Neural cell (in vitro differentiated cells): ENCODE results near the gene DPH5. TPM values are rescaled to one million over a fixed set of nuclear protein-coding genes. Genes with fewer than 3 reads are reported as not detected.

Experiments
- H2AFZ ChIP-seq: fragments of 200-600, 300-800 bp; sonication (generic), shearing (Covaris generic); 2 replicates; pipeline ENCODE4 v1.6.0; 2014; ENCODE audit warnings: low read depth, mild to moderate bottlenecking, antibody characterized with exemption, low read length, moderate library complexity
- H3F3A ChIP-seq: fragments of 200-600 bp; shearing (Covaris generic); 2 replicates; pipeline ENCODE4 v1.6.1; 2016; ENCODE audit warnings: mild to moderate bottlenecking, moderate library complexity, mixed read lengths, antibody characterized with exemption, low read length; ENCODE audit not compliant: insufficient read depth, poor library complexity, severe bottlenecking
- H3K27ac ChIP-seq: fragments of 200-600, 300-800 bp; sonication (generic), shearing (Covaris generic); 2 replicates; pipeline ENCODE4 v1.5.1; 2014; ENCODE audit warnings: mild to moderate bottlenecking, low read length, moderate library complexity
- H3K27me3 ChIP-seq: fragments of 300-800, 200-600 bp; sonication (generic), shearing (Covaris generic); 2 replicates; pipeline ENCODE4 v1.6.0; 2014; ENCODE audit warnings: mild to moderate bottlenecking, low read depth, low read length, moderate library complexity; ENCODE audit not compliant: insufficient read depth
- H3K36me3 ChIP-seq: fragments of 300-800, 200-600 bp; sonication (generic), shearing (Covaris generic); 2 replicates; pipeline ENCODE4 v1.5.1; 2014; ENCODE audit warnings: mild to moderate bottlenecking, antibody characterized with exemption, low read length, moderate library complexity; ENCODE audit not compliant: insufficient read depth
- H3K4me2 ChIP-seq: fragments of 300-800, 200-600 bp; sonication (generic), shearing (Covaris generic); 2 replicates; pipeline ENCODE4 v1.6.0; 2014; ENCODE audit warnings: mild to moderate bottlenecking, low read length
- H3K4me3 ChIP-seq: fragments of 300-800, 200-600 bp; sonication (generic), shearing (Covaris generic); 2 replicates; pipeline ENCODE4 v1.5.1; 2014; ENCODE audit warnings: mild to moderate bottlenecking, low read length, moderate library complexity
- H3K79me2 ChIP-seq: fragments of 200-600 bp; shearing (Covaris generic); replicated peaks from 2 replicates; pipeline ENCODE4 v1.6.0; 2014; ENCODE audit warnings: mild to moderate bottlenecking, low read length, moderate library complexity; ENCODE audit not compliant: insufficient read depth
- H3K9ac ChIP-seq: fragments of 300-800, 200-600 bp; sonication (generic), shearing (Covaris generic); 2 replicates; pipeline ENCODE4 v1.6.1; 2016; ENCODE audit warnings: mild to moderate bottlenecking, low read length, mixed read lengths
- H3K9me2 ChIP-seq: fragments of 200-600 bp; shearing (Covaris generic); 2 replicates; pipeline ENCODE4 v1.6.1; 2016; ENCODE audit warnings: mild to moderate bottlenecking, low read length, mixed read lengths; ENCODE audit not compliant: insufficient read depth
- H3K9me3 ChIP-seq: fragments of 200-600, 300-800 bp; sonication (generic), shearing (Covaris generic); 2 replicates; pipeline ENCODE4 v1.6.1; 2016; ENCODE audit warnings: mild to moderate bottlenecking, mixed run types, low read length, moderate library complexity, mixed read lengths
- H4K20me1 ChIP-seq: fragments of 200-600 bp; shearing (Covaris generic); 2 replicates; pipeline ENCODE4 v1.6.1; 2016; ENCODE audit warnings: mild to moderate bottlenecking, mixed run types; ENCODE audit not compliant: insufficient read depth
- EP300 ChIP-seq: fragments of 450-650 bp; conservative IDR thresholded peaks from 2 replicates; pipeline ENCODE4 v1.6.1; 2014; ENCODE audit warnings: antibody characterized with exemption, mild to moderate bottlenecking, moderate library complexity; ENCODE audit not compliant: poor library complexity, severe bottlenecking
- EZH2 ChIP-seq: fragments of 200-600, 300-800 bp; shearing (Covaris generic), sonication (generic); IDR thresholded peaks from 2 replicates; pipeline ENCODE4 v1.6.1; 2014; ENCODE audit warnings: antibody characterized with exemption, low read length, borderline replicate concordance, mild to moderate bottlenecking; ENCODE audit not compliant: insufficient read depth, poor library complexity, severe bottlenecking
- MXI1 ChIP-seq: fragments of 450-650 bp; conservative IDR thresholded peaks from 2 replicates; pipeline ENCODE4 v1.6.1; 2014; ENCODE audit warnings: antibody characterized with exemption, mild to moderate bottlenecking; ENCODE audit not compliant: poor library complexity, severe bottlenecking
- POLR2AphosphoS5 ChIP-seq: IDR thresholded peaks from 2 replicates; pipeline ENCODE4 v1.6.1; 2012
- RAD21 ChIP-seq: fragments of 450-650 bp; conservative IDR thresholded peaks from 2 replicates; pipeline ENCODE4 v1.6.1; 2014; ENCODE audit warnings: antibody characterized with exemption, mild to moderate bottlenecking, moderate library complexity
- SMC3 ChIP-seq: fragments of 450-650 bp; conservative IDR thresholded peaks from 2 replicates; pipeline ENCODE4 v1.6.1; 2014; ENCODE audit warnings: antibody characterized with exemption, mild to moderate bottlenecking, moderate library complexity; ENCODE audit not compliant: poor library complexity
- TAF1 ChIP-seq: IDR thresholded peaks from 2 replicates; pipeline ENCODE4 v1.6.1; 2012; ENCODE audit warnings: low read depth
- polyA plus RNA-seq: library from polyadenylated mRNA; depleted of rRNA; stranded (reverse); fragments of >200 nt; gene quantifications from 2 replicates; pipeline ENCODE4 v1.2.3, GENCODE V29; 2014
- TF ChIP-seq, protein P1 (sequence below): IDR thresholded peaks from 2 replicates; pipeline ENCODE4 v1.6.1; 2012; ENCODE audit warnings: borderline replicate concordance
- TF ChIP-seq, protein P2 (sequence below): fragments of 450-650 bp; IDR thresholded peaks from 2 replicates; pipeline ENCODE4 v1.5.1; 2014; ENCODE audit warnings: antibody characterized with exemption, mild to moderate bottlenecking, moderate library complexity; ENCODE audit not compliant: poor library complexity, severe bottlenecking

Gene DPH5
- polyA plus RNA-seq, 1 donor from 2014 or later: 55.7 TPM

DNA sequence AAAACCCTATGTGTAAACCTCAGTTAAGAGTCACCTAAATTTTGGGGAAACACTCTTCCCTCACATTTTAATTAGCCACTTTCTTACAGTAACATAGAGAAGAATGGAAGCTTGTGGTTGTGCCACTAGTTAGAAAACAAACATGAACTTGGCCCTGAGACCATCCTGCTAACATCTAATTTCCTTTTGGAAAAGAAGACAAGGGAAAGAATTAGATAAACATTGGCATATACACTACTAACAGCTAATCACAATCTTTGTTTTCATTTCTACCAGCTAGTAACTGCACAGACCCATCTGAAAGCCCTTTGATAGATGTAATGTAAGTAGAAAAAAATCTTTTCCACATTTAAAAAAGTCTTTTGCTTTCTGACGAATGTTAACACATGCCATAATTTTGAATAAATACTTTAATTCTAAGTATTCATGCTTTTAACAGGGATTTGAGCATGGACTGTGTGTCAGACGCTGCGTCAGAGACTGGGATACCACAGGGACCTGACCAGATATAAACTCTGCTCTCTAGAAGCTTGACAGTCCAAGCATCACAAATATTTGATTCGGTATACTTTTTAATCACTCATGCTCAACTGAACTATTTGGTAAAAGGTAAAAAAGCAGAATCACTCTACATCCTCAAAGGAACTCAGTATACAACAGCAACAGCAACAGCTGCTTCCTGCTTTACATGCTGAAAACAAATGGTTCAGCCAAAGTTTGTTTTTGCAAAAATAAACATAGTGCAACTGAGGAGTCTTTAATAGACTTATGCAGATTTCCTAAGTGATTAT lies 30.2 kb downstream of the DPH5 start:
- H4K20me1 ChIP-seq: no peaks in the 10 kb centered on the region
- no peaks in the 10 kb centered on the region for H3K9me2 ChIP-seq
- H3K4me2 ChIP-seq: no peak overlapping the region
- no peak overlapping the region for H3K27ac ChIP-seq
- H3K4me3 ChIP-seq: no peak overlapping the region
- TF ChIP-seq TAF1 (no peak), POLR2AphosphoS5 (no peak)
- H3K27me3 ChIP-seq: no peaks in the 10 kb centered on the region
- H3K9me3 ChIP-seq: no peaks in the 10 kb centered on the region
- H3K36me3 ChIP-seq: no peaks in the 10 kb centered on the region
- H3K79me2 ChIP-seq: no peaks in the 10 kb centered on the region
- H3K9ac ChIP-seq: no peak overlapping the region
- no peak overlapping the region for H2AFZ ChIP-seq
- no peaks in the 10 kb centered on the region for H3F3A ChIP-seq

DNA sequence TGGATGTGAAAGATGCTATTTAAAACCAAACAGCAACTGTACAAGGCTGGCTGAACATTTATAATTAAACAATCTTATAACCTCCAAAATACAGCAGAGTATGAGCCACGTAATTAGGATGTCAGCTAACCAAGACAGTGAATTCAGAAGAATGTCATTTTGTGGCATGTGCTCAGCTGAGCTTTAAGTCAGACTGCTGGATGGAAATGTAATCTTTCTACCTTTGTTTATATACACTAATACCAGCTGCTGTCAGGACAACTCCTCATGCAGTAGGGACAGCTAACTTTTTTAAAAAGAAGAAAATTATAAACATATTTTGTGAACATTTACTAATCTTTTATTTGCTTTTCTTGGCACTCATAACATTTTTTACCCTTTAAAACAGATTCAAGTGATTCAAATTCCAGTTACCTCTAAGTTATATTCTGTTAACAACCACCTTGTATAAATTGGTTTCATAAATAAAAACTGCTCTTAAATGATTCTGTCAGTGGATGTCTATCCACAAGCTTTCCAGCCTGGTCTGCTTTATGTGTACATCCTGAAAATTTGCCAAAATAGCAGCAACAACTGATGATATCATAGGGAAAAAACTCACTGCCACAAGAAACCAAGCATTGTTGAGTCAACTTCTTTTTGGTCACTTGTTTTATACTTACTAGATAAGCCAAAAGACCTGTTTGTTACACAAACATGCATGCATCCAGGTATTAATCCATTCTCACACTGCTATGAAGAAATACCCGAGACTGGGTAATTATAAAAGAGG lies 36.1 kb downstream of the DPH5 start:
- H3F3A ChIP-seq: no peaks in the 10 kb centered on the region
- H2AFZ ChIP-seq: no peak overlapping the region
- no peak overlapping the region for H3K27ac ChIP-seq
- H3K9me3 ChIP-seq: no peaks in the 10 kb centered on the region
- H3K9me2 ChIP-seq: no peaks in the 10 kb centered on the region
- TF ChIP-seq EP300 (peak; percentile 68), POLR2AphosphoS5 (no peak)
- no peaks in the 10 kb centered on the region for H3K36me3 ChIP-seq
- H4K20me1 ChIP-seq: no peaks in the 10 kb centered on the region
- no peaks in the 10 kb centered on the region for H3K79me2 ChIP-seq
- H3K4me3 ChIP-seq: no peak overlapping the region
- no peaks in the 10 kb centered on the region for H3K27me3 ChIP-seq
- no peak overlapping the region for H3K4me2 ChIP-seq
- H3K9ac ChIP-seq: no peak overlapping the region

DNA sequence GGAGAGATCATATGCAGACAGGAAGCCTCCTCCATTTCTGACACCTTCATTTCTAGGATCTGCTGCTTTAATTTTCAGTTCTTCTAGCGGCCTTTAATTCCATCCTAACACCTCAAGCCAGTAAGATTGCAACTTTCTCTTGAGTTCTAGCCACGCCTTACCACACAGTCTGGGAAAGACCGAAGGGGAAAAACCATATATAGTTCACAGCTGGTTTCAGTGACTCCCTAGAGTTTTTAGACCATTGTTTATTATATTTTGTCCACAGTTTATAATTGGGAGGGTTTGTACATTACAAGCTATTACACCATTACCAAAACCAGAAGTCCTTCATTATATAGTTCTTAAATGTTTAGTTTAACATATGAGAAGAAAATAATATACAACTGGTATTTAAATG lies 37.5 kb downstream of the DPH5 start:
- no peak overlapping the region for H3K4me2 ChIP-seq
- no peak overlapping the region for H3K9ac ChIP-seq
- H3K27me3 ChIP-seq: no peaks in the 10 kb centered on the region
- H2AFZ ChIP-seq: no peak overlapping the region
- no peak overlapping the region for H3K27ac ChIP-seq
- no peaks in the 10 kb centered on the region for H3K79me2 ChIP-seq
- no peaks in the 10 kb centered on the region for H4K20me1 ChIP-seq
- TF ChIP-seq POLR2AphosphoS5 (no peak), TAF1 (no peak), MXI1 (no peak), SMC3 (no peak), EZH2 (no peak), RAD21 (no peak), EP300 (no peak)
- TF ChIP-seq, protein P1, sequence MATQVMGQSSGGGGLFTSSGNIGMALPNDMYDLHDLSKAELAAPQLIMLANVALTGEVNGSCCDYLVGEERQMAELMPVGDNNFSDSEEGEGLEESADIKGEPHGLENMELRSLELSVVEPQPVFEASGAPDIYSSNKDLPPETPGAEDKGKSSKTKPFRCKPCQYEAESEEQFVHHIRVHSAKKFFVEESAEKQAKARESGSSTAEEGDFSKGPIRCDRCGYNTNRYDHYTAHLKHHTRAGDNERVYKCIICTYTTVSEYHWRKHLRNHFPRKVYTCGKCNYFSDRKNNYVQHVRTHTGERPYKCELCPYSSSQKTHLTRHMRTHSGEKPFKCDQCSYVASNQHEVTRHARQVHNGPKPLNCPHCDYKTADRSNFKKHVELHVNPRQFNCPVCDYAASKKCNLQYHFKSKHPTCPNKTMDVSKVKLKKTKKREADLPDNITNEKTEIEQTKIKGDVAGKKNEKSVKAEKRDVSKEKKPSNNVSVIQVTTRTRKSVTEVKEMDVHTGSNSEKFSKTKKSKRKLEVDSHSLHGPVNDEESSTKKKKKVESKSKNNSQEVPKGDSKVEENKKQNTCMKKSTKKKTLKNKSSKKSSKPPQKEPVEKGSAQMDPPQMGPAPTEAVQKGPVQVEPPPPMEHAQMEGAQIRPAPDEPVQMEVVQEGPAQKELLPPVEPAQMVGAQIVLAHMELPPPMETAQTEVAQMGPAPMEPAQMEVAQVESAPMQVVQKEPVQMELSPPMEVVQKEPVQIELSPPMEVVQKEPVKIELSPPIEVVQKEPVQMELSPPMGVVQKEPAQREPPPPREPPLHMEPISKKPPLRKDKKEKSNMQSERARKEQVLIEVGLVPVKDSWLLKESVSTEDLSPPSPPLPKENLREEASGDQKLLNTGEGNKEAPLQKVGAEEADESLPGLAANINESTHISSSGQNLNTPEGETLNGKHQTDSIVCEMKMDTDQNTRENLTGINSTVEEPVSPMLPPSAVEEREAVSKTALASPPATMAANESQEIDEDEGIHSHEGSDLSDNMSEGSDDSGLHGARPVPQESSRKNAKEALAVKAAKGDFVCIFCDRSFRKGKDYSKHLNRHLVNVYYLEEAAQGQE: no peak
- TF ChIP-seq, protein P2, sequence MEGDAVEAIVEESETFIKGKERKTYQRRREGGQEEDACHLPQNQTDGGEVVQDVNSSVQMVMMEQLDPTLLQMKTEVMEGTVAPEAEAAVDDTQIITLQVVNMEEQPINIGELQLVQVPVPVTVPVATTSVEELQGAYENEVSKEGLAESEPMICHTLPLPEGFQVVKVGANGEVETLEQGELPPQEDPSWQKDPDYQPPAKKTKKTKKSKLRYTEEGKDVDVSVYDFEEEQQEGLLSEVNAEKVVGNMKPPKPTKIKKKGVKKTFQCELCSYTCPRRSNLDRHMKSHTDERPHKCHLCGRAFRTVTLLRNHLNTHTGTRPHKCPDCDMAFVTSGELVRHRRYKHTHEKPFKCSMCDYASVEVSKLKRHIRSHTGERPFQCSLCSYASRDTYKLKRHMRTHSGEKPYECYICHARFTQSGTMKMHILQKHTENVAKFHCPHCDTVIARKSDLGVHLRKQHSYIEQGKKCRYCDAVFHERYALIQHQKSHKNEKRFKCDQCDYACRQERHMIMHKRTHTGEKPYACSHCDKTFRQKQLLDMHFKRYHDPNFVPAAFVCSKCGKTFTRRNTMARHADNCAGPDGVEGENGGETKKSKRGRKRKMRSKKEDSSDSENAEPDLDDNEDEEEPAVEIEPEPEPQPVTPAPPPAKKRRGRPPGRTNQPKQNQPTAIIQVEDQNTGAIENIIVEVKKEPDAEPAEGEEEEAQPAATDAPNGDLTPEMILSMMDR: no peak
- H3K9me2 ChIP-seq: no peaks in the 10 kb centered on the region
- H3K36me3 ChIP-seq: no peaks in the 10 kb centered on the region
- no peak overlapping the region for H3K4me3 ChIP-seq
- H3F3A ChIP-seq: no peaks in the 10 kb centered on the region
- H3K9me3 ChIP-seq: no peaks in the 10 kb centered on the region
